MM.1S (cell line): Measurements from ENCODE around the gene RNU6-1.

ENCODE experiments used
- CTCF ChIP-seq: fragments of 300-600 bp; sonication (generic); IDR thresholded peaks from 2 replicates; pipeline ENCODE4 v1.5.1; 2016; ENCODE audit warnings: antibody characterized with exemption, low read length, mixed read lengths
- EZH2 ChIP-seq: fragments of 300-600 bp; sonication (generic); optimal IDR thresholded peaks from 2 replicates; pipeline ENCODE3; 2017; ENCODE audit warnings: low read depth, mild to moderate bottlenecking, antibody characterized with exemption, low read length, mixed read lengths
- EZH2phosphoT487 ChIP-seq: fragments of 300-600 bp; sonication (generic); IDR thresholded peaks from 2 replicates; pipeline ENCODE4 v1.6.1; 2018; ENCODE audit warnings: antibody characterized with exemption, low read length

DNA sequence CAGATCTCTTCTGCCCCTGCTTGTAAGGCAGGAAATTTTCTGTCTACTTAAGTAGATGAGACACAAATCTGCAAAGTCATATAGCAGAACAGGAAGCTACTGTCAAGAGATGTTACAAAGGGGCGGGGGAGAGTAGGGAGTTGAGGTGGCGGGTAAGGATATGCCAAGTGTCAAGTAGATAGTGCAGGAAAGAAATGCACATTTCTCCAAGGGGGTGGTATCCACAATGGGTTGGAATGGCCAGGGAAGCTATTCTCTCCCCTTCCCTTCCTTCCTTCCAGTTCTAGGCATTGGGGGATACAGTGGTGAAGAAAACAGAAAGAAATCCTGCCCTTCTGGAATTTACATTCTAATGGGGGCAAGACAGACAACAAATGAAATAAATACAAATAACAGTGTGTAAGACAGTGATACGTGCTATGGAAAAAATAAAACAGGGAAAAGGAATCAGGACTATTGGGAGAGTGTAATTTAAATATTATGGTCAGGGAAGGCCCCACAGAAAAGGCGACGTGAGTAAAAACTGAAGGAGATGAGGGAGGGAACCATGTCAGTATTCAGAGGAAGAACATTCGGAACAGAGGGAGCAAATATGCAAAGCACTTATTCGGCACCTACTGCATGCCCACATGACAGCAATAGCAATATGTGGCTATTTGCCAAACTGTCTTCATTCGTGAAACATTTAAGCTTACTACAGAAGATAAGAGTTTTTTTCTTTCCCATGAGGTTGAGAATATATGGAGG, 42.8 kb upstream of the RNU6-1 start:
- TF ChIP-seq CTCF, result no peak
- TF ChIP-seq EZH2, result no peak
- no peak for TF ChIP-seq EZH2phosphoT487
